Stimulated activated CD8-positive, alpha-beta memory T cell treated with anti-CD3 and anti-CD28 coated beads, Interleukin-12 subunit alpha, Interleukin-12 subunit beta, amount 100 ng/mL, for 1 hour (primary cell): ENCODE results near the gene PNKD.

Experiments used
- DNase-seq: peaks from one replicate; pipeline ENCODE4 v3.0.0-alpha.2; 2020; ENCODE audit warnings: low read depth

The PNKD gene

DNA sequence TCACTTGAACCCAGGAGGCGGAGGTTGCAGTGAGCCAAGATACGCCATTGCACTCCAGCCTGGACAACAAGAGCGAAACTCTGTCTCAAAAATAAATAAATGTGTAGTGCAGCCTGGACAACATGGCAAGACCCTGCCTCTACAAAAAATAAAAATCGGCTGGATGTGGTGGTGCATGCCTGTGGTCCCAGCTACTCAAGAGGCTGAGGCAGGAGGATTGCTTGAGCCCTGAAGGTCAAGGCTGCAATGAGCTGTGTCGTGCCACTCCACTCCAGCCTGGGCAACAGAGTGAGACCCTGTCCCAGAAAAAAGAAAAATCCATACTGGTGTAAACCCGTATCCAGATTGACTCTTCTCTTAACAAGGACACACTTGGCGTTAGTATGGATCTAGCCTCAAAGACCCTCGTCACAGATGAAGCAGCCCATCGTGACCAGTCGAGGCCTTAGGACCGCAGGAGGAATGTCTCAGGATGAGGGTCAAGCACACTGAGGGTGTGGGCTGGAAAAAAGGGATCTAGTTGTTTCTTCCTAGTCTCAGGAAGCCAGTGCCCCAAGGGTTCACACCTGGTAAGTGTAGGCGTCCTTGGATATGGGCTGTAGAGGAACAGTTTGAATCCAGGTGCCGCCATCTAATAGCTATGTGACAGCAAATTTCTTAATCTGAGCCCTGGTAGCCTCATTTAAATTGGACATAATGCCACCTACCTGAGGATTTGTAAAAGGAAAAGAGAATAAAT, 13.5 kb upstream of the PNKD start:
- no peak for DNase-seq

DNA sequence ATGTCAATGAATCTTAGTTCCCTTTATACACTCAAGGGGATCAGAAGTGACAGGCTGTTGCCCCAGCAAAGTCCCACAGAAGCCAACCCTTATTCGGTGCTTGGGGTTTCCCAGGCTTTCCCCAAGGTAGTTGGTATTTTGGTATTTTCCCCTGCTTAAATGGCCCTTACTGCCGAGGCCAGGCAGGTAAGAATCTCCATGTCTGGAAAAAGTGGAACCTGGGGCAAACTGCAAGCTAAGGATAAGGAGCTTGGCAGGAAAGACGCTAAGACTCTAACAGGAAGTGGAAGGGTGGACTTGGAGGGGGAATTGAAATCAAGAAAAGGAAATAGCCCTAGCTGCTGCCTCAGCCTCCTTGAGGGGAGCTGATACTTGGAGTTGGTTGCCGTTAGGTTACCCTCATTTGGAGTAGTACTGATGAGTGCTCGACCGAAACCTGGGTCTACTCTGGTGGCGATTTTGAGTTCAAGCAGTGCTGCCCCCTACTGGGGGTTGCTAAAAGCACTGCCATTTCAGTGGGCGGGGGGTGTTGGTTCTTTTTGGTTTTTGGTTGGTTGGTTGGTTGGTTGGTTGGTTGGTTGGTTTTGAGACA, 12.8 kb upstream of the PNKD start:
- peak; percentile 48 for DNase-seq

DNA sequence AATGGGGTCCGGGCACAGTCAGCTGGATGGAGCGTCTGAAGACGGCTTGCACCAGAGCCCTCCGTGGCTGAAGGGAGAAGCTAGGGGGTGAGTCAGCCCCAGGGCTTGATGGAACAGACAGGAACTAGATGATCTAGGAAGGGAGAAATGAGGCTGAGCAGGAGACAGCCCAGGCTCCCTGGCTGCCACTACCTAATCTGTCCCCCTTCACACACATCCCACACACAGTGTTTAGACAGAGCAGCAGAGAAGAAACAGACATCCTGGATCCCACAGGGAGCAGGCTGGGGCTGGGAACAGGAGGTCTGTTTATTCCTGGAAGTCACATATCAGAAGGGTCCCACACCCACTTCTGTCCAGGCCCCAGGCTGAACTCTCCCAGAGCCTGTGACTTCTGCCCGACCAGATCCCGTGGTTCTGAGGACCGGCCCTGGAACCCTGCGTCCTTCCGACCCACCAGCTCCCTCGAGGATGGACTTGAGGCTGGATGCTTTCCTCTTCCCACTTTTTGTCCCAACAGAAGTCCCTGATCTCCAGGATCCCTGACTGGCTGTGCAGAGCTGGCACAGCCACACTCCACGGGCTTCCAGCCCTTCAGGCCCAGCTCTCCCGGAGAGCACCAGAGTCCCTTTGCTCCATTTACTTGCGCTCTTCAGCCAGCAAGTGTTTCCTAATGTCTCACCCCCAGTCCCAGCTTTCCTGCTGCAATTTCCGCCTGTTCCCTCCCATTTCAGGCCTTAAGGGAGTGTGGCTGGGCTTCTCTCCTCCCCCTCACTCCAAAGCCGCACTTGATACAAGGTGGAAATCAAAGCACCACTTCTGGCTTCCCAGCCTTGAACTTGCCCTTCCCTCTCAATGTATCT, 11.0 kb upstream of the PNKD start:
- DNase-seq, result no peak

DNA sequence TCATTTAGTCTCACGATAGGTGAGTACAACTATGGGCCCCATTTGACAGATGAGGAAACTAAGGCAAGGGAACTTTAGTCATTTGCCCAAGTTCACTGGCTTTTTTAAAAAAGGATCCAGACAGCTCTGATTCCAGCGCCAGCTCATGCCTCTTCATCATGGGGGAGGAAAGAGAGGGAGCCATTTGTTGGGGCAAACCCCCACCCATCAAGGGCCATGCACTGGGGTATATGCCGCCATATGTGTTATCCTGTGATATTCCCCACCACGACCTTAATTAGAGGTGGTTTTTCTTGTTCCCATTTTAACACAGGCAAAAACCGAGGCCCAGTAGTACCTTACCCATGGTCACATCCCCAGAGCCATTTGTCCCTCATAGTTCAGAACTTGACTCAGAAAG, 10.2 kb upstream of the PNKD start:
- no peak for DNase-seq

DNA sequence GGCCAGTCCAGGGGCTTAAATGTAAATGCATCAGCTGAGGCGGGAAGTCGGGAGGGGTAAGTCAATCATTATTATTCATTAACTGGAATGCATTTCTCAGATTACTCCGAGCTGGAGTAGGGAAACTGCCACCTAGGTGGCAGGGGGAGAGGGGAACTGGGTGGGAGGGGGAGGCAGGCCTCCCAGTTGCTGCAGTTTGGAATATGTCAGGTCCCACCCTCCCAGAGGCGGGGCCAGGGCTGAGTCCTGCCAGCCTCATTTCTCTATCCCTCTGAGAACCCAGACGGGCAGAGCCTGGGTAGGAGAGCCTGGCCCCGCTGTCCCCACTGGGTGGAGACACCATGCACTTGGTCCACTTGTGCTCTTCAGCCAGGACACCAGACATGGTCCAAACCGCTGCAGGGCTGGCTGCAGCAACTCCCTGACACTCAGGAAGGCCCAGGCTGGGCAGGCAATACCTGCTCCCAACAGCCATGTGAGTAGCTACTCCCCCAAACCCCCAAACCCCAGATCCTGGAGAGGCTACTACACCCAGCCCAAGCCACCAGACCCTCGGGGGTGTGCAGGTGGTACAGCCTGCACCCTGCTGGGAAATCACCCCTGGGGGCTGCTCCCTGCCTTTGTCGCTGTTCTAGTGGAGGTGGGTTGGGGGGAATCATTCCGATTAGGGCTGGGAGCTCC, 9.4 kb upstream of the PNKD start, which contains the start of gene GPBAR1:
TSS of gene GPBAR1 (plus strand) at position 274 of the 681 bp plus-strand sequence. CDS start 1,710 bp downstream, outside the sequence.
- no peak for DNase-seq

DNA sequence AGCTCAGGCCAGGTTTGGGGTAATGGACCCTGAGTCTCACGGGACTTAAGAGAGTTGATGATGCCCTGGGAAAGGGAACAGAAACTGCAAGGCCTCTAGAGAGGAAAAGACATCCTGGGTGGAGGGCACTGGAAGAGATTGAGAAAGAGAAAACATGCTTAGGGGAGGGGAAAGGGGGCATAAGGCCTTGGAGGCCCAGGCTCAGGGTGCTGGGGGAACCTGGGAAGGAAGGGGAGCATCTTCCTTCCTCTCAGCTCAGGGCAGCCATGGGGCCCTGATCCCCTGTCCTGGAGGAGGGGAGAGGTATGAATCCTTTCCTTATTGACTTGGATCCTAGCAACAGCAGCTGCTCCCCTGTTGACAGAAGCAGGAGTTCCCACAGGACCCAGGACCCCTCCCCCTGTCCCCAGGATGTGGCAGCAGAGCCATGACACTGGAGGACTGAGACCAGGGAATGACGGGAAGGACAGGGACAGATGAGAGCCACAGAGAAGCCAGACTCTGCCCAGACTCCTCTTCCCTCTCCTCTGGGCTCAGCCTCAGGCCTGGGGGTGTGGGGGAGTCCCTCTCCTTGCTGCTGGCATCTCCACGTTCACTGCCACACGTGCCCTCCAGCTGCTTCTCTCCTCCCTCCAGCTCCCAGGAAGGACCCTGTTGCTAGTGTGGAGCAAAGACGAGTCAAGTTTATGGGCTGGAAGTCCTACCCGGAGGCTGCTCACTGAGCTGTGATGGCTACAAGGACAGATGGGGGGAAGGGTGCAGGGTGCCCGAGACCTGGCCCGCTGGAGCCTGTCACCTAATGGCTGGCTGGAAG, 8.7 kb upstream of the PNKD start:
- no peak for DNase-seq

DNA sequence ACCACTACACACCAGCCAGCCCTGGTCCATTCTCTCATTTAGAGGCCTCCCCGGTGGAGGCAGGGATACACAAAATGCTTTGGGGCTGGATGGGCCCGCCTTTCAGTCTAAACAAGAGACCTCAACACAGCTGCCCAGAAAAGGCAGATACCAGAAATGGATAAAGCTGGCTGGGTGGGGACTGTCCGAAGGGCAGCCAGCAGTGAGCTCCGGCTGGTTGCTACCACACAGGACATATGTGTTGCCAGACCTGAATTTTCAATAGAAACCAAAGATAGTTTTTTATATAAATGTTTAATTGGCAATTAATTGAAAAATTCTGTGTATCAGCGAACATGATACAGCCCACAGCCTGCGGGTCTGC, 8.1 kb upstream of the PNKD start:
- no peak for DNase-seq

DNA sequence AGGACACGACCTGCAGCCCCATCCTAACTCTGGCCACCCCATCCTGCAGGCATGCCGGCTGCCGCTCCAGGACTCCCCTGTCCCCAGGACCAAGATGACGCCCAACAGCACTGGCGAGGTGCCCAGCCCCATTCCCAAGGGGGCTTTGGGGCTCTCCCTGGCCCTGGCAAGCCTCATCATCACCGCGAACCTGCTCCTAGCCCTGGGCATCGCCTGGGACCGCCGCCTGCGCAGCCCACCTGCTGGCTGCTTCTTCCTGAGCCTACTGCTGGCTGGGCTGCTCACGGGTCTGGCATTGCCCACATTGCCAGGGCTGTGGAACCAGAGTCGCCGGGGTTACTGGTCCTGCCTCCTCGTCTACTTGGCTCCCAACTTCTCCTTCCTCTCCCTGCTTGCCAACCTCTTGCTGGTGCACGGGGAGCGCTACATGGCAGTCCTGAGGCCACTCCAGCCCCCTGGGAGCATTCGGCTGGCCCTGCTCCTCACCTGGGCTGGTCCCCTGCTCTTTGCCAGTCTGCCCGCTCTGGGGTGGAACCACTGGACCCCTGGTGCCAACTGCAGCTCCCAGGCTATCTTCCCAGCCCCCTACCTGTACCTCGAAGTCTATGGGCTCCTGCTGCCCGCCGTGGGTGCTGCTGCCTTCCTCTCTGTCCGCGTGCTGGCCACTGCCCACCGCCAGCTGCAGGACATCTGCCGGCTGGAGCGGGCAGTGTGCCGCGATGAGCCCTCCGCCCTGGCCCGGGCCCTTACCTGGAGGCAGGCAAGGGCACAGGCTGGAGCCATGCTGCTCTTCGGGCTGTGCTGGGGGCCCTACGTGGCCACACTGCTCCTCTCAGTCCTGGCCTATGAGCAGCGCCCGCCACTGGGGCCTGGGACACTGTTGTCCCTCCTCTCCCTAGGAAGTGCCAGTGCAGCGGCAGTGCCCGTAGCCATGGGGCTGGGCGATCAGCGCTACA, 7.4 kb upstream of the PNKD start:
- DNase-seq, result no peak

DNA sequence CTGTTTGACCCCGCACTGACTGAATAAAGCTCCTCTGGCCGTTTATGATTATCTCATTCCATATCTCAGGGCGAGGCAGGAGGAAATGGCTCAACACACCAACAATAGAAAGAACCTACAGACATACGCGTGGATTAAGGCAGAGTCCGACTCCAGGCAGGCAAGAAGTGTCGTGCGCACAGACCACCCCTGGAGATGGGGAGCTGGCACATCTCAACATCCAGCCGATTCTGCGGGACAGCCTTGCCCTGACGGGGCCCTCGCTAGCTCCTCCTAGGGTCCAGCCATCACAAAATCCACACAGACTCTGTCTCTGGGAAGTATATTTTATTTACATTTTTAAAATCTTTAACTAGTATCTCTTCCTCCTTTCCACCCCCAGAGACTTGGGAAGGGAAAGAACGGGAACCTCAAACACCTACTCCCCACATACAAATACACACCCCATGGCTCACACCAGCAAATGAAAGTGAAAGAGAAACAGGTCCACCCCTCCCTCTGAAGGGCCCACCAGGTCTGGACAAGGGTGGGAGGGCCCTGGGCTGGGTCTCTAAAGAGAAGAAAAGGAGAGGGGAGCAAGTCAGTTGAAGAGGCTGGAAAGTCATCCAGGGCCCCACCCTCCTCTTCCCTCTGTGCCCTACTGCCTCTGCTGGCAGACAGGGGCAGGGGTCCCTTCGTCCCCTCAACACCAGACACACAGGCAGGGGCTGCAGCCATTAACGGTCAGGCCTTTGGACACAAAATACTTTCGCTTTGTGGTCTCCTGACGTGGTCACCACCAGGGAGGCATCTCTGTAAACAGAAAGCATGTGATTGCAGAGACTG, 6.3 kb upstream of the PNKD start:
- no peak for DNase-seq

DNA sequence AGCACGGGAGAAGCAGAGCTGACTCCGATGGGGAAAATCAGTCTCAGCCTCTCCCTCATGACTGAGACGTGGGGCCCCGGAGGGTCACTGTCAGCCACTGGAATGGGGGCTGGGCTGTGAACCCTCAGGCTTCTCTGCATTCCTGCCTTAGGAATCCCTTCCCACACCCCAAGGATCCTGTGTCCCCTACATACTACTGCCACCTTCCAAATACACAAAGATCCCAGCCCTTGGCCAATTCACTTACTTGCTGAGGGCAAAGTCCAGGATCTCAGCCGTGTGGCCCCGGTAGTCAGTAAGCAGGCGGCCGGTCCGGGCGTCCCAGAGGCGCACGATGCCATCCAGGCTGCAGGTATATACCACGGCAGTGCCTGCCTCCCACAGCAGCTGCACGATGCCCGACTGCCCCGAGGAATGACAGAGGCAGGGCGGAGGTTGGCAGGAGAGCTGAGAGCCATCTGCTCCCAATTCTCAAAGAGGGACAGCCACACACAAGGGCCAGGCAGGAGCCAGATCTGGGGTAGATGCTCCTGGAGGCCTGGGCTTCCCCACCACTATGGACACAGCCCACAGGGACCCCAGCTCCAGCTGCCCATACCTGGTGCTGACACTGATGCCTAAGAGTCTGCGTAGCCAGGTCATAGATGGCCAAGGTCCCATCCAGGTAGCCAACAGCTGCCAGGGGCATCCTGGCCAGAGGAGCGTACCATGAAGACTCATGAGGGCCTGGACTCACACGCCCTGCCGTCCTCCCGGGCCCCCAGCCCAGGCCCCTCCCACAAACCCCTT, 5.4 kb upstream of the PNKD start:
- DNase-seq, result no peak

DNA sequence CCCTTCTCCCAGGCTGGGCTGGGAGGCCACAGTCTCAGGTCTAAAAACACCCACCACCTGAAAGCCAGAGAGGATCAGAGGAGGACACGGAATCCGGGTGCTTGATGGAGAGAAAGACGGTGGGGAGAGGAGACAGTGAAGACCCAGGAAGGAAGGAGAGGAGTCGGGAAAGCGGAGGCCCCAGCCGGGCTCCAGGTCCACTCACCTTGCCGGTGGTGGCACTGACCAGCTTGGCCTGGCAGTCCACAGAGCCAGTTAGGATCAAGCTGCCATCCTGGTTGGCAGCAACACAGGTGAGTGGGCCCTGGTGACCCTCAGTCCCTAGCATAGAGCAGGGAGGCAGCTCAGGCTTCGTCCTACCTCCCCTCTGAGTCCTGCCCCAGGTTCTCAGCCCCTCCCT, 4.7 kb upstream of the PNKD start:
- DNase-seq, result no peak

DNA sequence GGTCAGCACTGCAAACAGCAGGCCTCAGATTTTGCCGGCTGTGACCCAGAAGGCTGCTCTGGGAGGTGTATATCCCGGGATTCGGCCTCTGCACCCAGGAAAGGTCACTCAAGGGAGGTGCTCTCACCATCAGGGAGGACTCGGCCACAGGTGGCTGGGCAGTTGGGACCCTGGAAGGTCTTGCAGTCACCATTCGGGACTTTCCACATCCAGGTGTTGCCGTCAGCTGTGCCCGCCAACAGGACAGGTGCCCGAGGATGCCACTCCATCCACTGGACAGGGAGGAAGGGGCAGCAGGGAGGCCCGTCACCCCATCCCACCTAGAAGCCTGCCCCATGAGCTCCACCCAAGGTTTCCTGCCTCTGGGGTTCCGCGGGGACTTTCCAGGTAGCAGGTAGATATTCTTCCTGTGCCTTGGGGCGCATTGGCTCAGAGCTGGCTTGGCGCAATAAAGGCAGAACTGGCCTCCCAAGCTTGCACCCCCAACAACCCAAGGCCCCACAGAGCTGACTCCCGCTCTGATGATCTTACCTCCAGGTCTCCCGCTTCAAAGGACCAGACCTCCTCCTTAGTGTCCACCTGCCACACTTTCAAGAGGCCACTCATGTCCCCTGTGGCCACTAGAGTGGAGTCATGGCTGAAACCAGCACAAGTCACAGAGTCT, 3.9 kb upstream of the PNKD start:
- no peak for DNase-seq

DNA sequence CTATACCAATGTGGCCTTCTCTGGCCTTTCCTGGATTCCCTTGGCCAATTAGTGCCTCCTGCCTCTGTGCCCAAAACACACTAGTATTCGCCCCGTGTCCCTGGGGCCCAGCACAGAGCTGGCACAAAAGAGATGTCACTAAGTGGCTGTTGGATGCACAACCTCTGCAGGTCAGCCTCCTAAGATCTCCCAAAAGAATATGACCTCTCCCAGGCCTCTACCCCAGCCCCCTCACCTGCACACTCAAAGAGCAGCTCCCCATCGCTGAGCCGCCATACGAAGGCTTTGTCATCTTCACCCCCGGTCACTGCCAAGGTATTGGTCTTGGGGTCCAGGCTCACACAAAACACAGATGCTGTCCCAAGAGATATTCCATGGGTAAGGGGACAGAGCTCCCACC, 3.1 kb upstream of the PNKD start:
- no peak for DNase-seq

DNA sequence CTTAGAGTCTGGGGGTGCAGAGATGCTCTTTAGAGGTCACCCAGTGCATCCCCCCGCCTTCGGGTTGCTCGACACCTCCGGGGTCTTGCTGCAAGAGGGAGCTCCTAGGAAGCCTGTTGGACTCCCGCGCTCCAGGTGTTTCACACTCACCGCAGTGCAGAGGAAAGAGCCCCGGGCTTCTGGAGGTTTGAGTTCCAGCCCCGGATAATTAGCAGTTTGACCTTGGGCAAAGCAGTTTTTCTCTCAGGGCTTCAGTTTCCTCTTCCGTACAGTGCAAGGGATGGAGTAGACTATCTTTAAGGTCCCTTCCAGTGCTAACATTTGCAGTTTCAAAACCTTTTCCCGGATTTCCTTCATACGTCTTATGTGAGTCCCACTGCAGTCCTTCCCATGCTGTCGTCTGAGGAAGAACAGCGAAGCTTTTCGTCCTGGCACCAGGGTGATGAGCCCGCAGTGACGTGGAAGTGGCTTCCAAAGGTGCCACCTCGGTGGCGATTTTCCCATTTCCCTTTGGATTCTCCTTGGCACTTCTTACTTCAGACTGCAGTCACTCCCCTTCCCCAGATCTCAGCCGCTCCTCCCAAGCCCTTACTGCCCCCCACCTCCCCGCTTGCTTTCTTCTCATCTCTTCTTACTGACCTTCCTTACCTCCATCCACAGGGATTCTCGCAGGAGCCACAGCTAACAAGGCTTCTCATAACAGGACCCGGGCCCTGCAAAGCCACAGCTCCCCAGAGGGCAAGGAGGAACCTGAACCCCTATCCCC, 585 bp downstream of the PNKD start:
- DNase-seq, result no peak

DNA sequence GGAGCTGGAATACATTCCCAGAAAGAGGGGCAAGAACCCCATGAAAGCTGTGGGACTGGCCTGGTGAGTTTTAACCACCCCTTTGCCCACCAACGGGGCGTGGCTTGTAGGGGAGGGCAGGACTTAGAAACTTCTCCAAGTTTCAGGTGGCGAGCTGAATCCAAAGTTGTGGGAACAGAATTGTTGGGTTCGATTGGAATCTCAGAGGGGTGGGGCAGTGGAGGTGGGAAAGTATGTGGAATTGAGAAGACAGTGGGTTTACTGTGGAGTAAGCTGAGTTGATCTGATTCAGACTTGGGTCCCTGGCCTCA, 1.1 kb downstream of the PNKD start:
- DNase-seq, result no peak

DNA sequence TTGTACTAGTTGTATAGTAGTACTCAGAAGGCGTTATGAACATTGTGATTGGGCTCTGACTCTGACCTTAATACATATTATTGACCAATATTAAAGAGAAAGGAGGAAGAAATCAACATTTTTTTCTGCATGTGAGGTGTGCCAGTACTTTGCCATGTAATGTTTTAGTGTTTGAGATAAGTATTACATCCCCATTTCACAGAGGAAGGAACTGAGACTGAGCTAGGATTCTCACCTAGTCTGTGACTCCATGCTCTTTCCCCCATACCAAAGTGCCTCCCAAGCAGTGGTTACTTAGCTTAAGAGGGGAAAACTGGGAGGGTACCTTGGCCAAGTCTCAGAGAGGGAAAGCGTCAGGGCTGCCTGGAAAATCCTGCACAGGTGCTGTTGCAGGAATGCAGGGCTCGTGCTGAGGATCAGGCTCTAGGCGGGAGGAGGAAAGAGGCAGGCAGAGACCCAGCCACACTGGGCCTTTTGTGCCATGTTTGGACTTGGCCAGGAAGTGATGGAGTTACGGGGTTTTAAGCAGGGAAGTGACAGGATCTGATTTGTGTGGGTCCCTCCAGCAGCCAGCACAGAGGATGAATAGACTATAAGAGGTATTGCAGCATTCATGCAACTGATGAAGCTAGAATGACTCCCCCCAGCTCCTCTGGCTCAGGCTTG, 1.7 kb downstream of the PNKD start:
- DNase-seq, result no peak
